GM18507 (cell line): ENCODE data around the gene ZRANB1.
"Not testable (repeated sequence)": the region's sequence is repeated elsewhere in the genome, so short reads cannot be mapped to it uniquely, and the experiment has no call there.

ENCODE experiments used
- DNase-seq: peaks from one replicate; pipeline ENCODE4 v3.0.0; 2011; ENCODE audit warnings: low read depth; ENCODE audit not compliant: insufficient read length; ENCODE audit errors: extremely low spot score
- FAIRE-seq: peaks from 2 replicates; lab custom pipeline; 2011; peaks lifted over from hg19 to GRCh38; lab: Jason Lieb, UNC

Gene ZRANB1

DNA sequence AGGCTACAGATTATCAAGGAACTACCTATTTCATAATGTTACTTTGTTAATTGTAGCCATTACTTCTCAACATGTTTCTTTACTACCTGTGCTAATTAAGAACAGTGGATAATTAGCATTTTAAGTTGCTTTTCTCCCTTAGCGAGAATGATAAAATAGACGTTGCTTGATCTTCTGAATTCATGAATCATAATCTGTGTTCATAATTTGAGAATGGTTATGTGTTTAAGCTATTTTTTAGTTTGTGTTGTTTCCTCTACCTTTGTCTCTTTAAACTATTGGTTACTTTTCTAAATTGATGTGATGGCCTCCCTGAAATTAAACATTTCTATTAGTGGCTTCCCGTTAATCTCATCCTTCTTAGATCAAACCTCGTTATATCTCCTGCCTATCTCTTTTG lies at the start of gene ZRANB1:
Gene ZRANB1, plus strand, starts transcription at position 301 of the 400 bp plus-strand sequence. CDS start 371 bp downstream, outside the sequence.
- FAIRE-seq (no peak), DNase-seq (no peak)

DNA sequence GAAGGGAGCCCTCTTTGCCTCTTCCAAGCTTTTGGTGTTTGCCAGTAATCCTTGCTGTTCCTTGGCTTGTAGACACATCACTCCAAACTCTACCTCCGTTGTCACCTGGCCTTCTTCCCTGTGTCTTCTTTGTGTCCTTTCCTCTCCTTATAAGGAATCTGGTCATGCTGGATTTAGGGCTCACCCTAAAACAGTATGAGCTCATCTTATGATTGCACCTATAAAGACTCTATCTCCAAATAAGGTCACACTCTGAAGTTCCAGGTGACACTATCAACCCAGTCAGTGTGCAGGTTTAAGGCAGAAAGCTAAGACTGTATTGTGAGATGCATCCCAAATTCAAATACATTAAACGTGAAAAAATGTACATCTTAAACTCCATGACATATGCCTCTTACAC lies 49.0 kb upstream of the ZRANB1 start:
- no peak for FAIRE-seq
- no peak for DNase-seq

DNA sequence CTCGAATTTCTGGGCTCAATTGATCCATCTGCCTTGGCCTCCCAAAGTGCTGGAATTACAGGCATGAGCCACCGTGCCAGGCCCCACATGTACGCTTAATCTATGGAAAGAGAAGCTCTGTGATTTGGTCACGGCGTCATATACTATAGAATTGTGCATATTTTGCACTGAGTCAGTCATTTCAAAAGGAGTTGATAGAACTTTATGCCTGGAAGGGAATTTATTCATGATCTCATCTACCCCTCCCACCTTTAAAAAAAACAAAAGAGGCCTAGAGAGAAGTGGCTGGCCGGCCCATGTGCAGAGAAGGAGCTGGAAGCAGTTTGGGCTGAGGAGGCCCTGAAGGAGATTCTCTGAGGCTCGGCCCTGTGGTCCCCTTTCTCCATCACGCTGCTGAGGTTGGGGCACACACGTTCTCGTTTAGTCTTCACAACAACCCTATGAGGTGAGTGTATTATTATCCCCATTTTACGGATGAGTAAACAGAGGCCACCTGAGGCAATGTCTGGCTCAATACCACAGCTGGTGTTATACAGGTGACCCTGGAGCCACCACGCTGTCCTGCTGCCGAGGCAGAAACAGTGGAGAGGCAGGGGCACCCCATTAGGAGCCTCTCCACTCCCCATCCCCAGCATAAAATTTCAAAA lies 47.2 kb upstream of the ZRANB1 start:
- FAIRE-seq = no peak
- DNase-seq = no peak

DNA sequence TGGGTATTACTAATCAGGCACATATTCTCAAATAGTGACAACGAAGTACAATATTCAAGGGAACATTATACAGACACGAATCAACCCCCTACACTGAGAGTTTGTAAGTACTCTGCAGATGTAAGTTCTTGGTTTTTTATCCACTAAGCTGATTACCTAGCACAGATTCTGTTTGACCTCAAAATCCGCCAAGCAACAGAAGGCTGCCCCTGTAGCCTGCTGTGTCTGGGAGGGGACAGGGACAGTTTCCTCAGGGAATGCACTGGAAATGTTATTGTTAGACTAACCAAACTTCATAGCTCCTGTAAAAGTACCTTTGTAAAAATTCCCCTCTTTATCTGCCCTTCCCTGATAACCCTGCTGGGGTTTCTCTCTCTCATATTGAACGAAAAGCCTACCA lies 45.2 kb upstream of the ZRANB1 start:
- FAIRE-seq = no peak
- DNase-seq = no peak

DNA sequence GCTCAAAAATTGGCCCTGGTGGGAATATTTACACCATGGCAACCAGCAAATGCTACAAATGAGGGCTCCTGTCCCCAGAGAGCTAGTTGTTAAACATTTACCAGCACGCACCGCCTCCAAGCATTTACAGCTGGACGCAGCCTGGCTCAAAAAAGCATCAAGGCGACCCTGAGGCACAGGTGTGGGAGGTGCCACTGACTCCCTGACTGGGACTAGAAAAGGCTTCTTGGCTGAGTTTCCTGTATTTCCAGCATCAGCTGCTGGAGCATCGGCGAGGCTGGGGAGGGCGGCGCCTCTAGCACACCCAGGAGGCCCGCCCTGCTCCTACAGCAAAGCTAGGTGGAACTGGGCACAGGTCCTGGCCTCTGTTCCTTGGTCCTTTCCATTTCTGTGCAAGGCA lies 43.5 kb upstream of the ZRANB1 start:
- FAIRE-seq (no peak), DNase-seq (no peak)

DNA sequence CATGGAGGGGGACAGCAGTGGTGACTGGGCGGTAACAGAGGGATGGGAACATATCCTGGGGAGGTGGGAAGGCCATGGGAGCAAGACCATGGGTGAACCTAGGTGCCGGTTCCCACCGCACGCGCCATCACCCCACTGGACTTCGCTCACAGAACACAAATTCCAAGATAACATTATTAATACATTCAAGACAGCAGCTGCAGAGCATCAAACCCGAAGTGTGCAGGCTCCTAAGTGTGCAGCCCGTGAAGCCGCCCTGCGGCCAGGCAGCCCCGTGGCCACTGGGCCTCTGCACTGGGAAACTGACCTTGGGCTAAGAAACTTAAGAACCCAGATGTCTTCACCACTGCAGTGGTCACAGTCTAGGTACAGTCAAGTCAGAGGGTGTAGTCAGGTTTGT lies 42.8 kb upstream of the ZRANB1 start:
- DNase-seq (no peak), FAIRE-seq (no peak)

DNA sequence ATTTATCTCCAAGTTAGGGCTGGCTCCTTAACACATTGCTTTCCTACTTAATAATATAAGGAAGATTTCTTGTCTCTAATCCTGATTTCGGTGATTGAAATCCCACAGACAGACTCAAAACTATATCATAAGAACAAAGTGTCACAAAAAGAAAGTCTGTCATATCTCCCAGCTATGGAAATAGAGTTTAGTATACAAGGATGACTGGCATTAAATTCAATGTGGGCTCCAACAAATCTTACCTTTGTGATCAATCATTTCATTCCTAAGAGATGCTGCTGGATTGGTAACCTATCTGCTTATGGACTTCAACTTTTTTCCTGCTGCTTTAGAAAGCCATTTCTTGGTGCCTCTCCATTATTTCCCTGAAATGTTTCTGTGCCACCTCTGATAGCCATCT lies 39.5 kb upstream of the ZRANB1 start:
- no peak for DNase-seq
- no peak for FAIRE-seq

DNA sequence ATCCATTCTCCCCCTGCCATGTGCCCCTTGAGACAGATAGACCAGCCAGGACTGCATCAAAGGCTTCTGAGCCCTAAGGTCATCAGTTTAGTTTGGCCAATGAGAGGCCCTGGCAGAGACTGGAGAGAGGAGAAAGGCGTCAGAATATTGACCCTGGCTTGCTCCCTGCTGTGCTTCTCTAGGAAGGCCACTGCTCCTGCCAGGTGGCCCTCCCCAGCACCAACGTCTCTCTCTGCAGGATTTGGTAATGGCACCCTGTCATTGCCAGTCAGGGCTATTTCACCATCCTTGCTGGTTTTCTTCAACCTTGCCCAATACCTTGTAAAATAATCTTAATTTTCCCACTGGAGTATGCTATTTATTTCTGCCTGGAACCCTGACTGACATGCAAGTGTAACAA lies 38.8 kb upstream of the ZRANB1 start:
- FAIRE-seq (no peak), DNase-seq (no peak)

DNA sequence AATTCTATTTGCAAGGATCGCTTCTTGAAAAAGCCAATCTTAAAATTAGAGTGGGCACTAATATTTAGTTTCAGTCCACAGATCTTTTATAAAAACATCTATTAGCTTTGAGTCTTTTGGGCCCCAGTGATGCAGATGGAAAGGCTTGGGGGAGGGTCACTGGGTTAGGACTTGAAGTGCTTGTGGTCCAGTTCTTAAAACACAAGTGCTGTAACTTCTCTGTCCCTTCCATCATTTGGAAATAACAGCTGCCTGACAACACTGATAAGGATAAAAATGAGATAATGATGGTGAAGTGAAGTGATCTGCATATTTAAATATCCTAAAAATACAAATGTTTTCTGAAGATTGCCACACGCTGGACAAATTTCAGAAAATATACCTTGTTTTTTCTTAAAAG lies 37.1 kb upstream of the ZRANB1 start:
- no peak for FAIRE-seq
- DNase-seq = no peak

DNA sequence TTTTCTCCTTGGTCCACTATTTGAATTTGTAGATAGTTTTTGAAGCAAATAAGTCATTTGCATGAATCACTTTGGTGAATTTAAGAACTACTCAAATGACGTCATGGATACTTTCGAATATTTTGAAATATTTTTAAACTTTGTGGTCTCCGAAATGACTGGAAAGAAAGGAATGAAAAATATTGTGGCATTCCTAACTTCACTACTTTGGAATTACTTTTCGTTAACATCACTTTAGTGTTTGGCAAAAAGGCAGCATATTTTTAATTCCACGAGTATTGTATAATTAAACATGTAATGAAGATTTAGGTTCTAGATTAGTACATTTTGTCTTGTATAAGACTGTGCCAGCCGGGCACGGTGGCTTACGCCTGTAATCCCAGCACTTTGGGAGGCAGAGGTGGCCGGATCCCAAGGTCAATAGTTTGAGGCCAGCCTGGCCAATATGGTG lies 35.3 kb upstream of the ZRANB1 start:
- no peak for DNase-seq
- FAIRE-seq = no peak

DNA sequence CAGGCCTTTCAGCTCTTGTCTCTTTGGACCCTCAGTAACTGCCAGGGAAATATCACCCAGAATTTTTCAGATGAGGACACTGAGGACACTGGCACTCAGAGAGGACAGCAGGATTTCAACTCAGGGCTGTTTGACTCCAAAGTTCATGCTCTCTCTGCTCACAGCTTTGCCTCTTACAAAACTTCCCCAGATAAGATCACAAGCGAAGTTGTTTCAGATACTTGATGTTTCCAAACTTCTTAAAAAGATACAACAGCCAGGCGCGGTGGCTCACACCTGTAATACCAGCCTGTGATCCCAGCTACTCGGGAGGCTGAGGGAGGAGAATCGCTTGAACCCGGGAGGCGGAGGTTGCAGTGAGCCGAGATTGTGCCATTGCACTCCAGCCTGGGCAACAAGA lies 32.4 kb upstream of the ZRANB1 start:
- no peak for DNase-seq
- FAIRE-seq = no peak

DNA sequence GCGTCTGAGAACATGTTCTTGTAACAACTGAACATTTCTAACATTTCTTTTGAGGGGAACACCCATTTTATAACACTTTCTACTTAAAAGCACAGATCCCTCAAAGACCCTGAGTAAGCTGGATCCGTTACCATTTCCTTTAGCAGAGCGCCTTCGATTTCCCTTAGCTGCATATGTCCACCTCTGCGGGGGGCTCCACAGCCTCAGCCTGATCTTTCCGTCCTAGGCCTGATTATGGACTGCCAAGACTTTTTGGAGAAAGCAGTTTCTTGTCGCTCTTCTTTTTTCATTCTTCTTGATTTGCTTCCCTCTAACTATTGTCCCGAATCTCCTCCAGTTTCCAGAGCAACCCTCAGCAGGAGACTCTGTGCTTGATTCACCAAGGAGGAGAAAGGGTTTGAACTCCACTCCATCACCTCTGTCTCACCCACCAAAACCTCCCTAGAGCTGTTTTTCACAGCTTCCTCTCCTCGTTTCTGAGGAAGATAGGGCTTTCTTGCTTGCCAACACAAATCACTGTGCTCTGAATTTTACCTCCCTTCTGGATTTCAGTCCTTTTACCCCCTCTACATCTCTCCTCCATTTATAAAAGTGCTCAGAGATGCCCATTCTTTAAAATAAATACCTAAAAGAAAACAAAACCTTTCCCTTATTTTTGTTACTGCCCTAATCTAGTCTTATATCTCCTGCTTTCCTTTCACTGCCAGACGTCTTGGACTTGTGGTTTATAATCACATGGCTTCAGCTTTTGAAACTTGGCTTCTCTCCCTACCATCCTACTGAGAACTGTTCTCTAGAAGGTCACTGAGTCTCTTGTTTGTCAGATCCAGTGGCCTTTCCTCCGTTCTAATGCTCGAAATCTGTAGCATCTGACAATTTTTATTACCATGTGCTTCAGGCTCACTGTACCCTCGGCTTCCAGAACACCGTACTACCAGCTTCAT lies 30.5 kb upstream of the ZRANB1 start:
- no peak for FAIRE-seq

DNA sequence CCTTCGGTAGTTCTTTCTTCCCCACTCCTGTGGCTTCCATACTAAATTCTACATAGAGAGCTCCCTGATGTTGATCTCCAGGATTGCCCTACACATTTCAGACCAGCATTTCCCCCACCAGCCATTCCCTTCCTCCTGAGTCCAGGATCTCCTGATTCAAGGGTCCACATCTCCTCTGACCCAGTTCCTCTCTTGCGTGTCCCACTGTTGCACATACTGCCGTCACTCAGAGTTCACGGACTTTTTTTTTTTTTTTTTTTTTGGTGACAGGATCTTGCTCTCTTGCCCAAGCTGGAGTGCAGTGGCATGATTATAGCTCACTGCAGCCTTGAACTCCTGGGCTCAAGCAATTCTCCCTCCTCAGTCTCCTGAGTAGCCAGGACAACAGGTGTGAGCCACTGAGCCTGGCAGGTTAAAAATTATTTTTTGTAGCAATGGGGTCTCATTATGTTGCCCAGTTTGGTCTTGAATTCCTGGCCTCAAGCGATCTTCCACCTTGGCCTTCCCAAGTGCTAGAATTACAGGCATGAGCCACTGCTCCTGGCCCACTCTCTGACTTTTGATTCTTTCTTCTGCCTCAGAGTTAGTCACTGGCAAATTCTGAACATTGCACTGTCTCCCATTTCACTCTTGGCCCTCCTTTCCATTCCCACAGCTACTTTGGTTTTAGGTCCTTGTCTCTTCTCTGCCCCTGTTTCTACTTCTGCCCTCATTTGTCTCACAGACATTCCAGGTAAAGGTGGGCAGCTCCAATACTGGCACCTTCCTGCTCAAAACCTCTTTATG lies 29.6 kb upstream of the ZRANB1 start:
- DNase-seq (no peak), FAIRE-seq (no peak)

More for the DNA sequence above, 30.5 kb upstream of the ZRANB1 start:
- no peak for DNase-seq

DNA sequence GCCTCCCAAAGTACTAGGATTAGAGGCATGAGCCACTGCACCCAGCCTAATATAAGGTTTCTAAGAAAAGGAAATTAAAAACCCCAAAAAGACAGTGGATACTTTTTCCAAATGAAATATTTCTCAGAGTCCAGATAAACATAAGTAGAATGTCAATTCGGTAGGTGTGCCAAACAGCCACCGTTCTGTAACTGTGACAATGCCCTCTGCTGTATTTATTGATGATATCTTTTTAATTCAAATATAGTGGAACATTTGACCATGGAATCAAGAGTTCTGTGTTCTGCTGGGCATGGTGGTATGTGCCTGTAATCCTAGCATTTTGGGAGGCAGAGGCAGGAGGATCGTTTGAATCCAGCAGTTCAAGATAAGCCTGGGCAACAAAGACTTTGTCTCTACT lies 28.8 kb upstream of the ZRANB1 start:
- FAIRE-seq (no peak), DNase-seq (no peak)

DNA sequence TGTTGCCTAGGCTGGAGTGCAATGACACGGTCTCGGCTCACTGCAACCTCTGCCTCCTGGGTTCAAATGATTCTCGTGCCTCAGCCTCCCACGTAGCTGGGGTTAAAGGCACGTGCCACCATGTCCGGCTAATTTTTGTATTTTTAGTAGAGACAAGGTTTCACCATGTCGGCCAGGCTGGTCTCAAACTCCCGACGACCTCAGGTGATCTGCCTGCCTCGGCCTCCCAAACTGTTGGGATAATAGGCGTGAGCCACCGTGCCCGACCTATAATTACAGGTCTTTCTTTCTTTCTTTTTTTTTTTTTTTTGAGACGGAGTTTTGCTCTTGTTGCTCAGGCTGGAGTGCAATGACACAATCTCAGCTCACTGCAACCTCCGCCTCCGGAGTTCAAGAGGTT lies 27.5 kb upstream of the ZRANB1 start:
- DNase-seq, FAIRE-seq: not testable (repeated sequence)

DNA sequence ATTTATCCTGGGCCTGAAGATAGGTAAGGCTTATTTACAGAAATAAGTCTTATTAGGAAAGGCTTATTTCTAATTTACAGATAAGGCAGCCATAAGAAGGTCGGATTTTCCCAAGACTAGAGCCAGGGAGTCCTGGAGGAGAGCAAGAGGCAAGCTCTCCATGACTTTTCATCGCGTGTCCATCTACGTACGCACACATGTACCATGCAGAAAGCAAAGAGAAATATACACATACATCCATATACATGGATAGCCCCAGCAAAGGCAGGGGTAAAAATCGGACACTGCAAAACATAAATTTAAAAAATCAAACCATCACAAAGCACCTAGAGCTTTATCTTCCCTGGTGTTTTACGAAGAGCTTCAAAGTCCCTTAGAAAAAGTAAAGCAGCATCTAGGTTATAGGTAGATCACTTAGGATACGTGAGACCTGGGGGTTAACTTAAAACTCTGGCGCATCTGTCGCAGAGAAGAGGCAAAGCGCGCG lies 25.8 kb upstream of the ZRANB1 start:
- DNase-seq (no peak), FAIRE-seq (no peak)

DNA sequence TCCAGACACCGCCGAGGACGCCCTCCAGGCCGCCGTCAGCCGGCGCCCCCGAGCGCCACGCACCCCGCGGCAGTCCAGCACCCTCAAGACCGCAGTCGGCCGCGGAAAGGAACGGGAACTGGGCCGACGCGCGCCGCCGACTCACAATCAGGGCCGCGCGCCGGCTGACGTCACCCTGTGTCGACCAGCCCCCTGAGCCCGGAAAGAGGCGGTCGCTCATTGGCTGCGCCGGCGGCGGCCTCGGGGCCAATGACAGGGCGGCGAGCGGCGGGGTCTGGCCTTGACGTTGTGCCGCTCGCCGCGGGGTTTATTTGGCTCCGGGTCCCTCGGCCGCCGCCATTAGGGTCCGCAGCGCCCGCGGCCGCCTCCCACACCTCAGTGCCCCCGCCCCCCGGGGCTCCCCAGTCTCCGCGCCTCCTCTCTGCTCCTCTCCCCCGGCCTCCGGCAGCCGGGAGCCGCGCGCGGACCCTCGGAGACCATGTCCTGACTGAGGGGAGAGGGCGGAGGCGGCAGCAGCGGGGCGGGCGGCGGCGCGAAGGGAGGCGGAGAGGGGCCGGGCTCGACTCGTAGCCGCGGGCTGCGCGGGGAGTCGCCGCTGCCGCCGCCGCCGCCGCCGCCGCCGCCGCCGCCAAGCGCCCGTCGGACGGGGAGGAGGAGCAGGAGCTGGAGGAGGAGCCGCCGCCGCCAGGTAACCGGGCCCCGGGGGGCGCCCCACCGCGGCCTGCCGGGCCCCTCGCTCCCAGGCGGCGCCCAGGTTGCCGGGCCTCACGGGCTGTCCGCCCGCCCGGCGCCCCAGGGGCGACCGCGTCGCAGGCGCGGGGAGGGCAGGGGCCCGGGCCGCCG lies 25.1 kb upstream of the ZRANB1 start:
- FAIRE-seq (peak; percentile 95), DNase-seq (peak; percentile 98)

DNA sequence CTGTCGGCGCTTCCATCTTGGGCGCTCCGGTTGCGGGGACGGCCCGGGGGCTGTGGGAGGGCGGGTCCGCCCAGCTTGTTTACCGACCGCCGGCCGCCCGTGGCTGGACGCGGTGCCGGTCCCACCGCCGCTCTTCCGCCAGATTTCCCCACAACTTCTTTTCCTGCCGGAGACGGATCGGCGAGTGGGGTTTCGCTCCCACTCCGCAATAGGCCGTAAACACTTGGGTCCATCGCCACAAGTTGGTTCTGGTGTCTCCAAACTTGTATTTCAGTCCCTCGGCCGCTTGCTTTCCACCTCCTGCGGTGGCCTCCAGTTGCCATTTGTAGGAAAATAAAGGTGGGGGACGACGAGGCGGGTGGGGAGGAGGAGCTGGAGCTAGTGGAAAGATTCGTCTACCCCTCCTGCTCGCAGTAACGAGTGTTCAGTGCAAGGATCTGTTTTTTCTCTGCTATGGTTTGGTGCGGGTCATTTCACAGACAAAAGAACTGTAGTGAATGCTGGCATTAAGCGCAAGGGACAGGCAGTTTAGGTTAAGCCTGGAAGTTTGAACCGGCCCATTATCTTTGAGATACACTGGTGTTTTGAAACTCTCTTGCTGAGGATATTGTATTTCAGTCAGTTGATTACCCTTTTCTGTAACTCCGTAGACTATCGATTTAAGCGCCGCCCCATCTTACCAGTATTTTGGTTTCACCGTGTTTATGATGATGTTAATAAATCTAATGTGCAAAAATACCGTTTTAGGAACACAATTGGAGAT lies 24.3 kb upstream of the ZRANB1 start:
- FAIRE-seq = peak; percentile 47
- no peak for DNase-seq
